ENCODE data around the gene GMDS.

DNA sequence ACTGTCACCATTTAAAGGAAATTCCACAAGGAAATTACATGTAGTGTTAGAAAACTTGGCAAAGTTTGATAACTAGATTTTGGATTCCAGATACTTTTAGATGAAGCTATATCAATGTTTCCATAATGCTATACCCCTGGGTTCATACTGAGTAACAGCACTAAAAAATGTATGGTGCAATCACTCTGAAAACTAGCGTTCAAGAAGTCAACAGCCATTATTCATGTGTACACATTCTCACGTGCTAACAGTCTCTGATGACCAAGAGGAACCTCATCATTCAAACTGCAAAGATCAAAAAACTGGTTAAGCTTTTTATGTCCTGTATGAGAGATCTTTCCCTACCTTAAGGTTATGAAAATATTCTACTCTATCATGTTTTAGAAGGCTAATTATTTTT is 197.6 kb downstream of the GMDS start:
- TF ChIP-seq, protein P1, sequence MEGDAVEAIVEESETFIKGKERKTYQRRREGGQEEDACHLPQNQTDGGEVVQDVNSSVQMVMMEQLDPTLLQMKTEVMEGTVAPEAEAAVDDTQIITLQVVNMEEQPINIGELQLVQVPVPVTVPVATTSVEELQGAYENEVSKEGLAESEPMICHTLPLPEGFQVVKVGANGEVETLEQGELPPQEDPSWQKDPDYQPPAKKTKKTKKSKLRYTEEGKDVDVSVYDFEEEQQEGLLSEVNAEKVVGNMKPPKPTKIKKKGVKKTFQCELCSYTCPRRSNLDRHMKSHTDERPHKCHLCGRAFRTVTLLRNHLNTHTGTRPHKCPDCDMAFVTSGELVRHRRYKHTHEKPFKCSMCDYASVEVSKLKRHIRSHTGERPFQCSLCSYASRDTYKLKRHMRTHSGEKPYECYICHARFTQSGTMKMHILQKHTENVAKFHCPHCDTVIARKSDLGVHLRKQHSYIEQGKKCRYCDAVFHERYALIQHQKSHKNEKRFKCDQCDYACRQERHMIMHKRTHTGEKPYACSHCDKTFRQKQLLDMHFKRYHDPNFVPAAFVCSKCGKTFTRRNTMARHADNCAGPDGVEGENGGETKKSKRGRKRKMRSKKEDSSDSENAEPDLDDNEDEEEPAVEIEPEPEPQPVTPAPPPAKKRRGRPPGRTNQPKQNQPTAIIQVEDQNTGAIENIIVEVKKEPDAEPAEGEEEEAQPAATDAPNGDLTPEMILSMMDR (conservative IDR thresholded peaks at IDR 0.05; ENCODE audit: low read depth in 2 of 2): no peak
- TF ChIP-seq POLR2AphosphoS5 (IDR thresholded peaks at IDR 0.05; ENCODE audit: low read depth) (no peak), CREB1 (CRISPR knock-in tag; IDR thresholded peaks at IDR 0.05; ENCODE audit: low read depth) (no peak)
